LNCaP clone FGC (cell line): ENCODE data around the gene GLO1.
A peak's percentile ranks its signal among the peaks of the same experiment; 100 is the strongest.
"Not testable (repeated sequence)": the region's sequence is repeated elsewhere in the genome, so short reads cannot be mapped to it uniquely, and the experiment has no call there.

Experiments used
- DNase-seq: peaks from one replicate; pipeline ENCODE4 v3.0.0-alpha.2; 2011; ENCODE audit warnings: low read depth
- H3K4me3 ChIP-seq: 2 replicates; pipeline ENCODE4 v1.5.1; 2011; ENCODE audit warnings: mild to moderate bottlenecking, low read depth, low read length, control low read depth
- TF ChIP-seq, protein P1 (sequence below): IDR thresholded peaks from 2 replicates; pipeline ENCODE4 v1.5.1; 2012; ENCODE audit warnings: mild to moderate bottlenecking; ENCODE audit not compliant: control insufficient read depth, insufficient read depth; ENCODE audit errors: extremely low read depth

The GLO1 gene

DNA sequence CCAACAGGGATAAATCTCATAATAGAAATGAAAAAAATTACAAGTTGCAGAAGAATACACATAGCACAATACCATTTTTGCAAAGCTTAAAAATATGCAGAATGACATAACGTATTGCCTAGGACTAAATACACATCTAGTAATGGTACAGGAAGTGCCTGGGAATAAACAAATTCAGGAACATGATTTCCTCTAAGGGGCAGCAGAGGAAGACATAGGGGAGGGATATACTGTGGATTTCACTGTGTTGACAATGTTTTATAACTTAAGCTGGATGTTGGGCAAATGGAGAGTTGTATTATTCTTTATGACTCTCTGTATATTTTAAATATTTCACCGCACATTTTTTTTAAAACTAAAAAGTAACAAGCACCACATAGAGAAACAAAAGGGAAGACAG is 5.6 kb upstream of the GLO1 start:
- no peak overlapping the region for H3K4me3 ChIP-seq
- TF ChIP-seq, protein P1, sequence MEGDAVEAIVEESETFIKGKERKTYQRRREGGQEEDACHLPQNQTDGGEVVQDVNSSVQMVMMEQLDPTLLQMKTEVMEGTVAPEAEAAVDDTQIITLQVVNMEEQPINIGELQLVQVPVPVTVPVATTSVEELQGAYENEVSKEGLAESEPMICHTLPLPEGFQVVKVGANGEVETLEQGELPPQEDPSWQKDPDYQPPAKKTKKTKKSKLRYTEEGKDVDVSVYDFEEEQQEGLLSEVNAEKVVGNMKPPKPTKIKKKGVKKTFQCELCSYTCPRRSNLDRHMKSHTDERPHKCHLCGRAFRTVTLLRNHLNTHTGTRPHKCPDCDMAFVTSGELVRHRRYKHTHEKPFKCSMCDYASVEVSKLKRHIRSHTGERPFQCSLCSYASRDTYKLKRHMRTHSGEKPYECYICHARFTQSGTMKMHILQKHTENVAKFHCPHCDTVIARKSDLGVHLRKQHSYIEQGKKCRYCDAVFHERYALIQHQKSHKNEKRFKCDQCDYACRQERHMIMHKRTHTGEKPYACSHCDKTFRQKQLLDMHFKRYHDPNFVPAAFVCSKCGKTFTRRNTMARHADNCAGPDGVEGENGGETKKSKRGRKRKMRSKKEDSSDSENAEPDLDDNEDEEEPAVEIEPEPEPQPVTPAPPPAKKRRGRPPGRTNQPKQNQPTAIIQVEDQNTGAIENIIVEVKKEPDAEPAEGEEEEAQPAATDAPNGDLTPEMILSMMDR = peak; percentile 18; the same call in 1 of the 2 replicates
- DNase-seq = no peak

DNA sequence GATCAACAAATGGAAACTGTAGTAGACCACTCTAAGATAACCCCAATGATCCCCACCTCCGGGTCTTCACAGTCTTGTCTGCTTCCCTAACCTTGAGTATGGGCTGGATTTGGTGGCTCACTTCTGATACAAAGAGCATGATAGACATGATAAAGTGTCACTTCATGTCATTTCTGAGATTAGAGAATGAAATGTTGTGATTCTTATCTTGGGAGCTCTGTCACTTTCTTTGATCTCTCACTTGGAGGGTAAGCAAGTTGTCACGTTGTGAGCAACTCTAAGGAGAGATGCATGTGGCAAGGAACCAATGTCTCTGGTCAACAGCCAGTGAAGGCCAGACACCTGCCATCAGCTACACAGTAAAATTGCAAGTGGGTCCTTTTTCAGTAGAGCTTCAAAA is 3.0 kb upstream of the GLO1 start:
- no peak overlapping the region for H3K4me3 ChIP-seq
- TF ChIP-seq, protein P1 = no peak
- DNase-seq = no peak

DNA sequence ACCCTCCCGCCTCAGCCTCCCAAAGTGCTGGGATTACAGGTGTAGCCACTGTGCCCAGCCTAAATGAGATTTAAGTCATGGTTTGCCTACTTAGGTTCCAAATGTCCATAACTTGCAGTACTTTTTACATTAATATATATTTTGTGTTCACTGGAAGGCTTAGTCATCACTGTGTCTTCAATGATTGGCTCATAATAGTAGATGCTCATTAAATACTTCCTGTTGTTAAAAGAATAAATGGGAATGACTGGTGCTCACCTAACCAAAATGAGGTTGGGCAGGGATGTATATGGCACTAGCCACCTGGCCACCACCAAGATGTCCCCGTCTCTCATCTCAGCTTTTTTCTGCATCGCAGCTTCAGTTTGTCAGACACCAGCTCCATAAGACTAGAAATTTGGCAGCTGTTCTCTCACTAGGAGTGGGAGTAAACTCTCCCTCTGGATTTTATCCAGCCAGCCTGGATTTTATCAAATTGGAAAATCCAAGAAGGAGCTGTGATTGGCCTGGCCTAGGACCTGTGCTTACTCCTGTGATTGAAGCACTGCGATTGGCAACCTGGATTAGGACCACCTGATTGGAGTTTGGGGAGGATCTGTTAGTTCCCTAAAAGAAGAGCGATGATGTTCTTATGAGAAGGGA is 1.1 kb upstream of the GLO1 start:
- TF ChIP-seq, protein P1 = no peak
- DNase-seq = no peak
- H3K4me3 ChIP-seq = no peak overlapping the region

DNA sequence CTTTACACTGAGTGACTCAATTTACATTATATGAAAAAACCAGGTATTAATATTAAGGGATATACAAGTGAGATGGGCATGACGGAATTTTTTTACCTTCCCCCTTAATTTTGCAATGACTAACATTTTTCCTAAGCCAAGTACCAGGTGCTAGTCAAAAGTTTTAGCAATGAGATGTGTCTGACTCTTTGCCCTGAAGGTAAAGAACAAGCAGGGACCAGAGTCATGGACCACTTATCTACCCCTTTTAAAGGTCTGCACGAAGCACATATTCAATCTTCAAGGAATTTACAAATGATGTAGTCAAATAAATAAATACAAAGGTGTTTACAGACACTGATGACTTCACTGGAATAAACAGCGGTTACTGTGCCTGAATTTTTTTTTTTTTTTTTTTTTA is 1.4 kb downstream of the GLO1 start:
- H3K4me3 ChIP-seq = peak overlapping the region; percentile 80; the same call in 1 of the 2 replicates
- TF ChIP-seq, protein P1 = no peak
- no peak for DNase-seq

DNA sequence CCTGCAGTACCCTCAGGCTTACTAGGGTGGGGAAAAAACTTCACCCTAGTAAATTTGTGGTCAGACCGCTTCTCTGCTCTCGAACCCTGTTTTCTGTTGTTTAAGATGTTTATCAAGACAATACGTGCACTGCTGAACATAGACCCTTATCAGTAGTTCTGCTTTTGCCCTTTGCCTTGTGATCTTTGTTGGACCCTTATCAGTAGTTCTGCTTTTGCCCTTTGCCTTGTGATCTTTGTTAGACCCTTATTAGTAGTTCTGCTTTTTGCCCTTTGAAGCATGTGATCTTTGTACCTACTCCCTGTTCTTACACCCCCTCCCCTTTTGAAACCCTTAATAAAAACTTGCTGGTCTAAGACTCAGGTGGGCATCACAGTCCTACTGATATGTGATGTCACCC is 3.2 kb downstream of the GLO1 start:
- not testable (repeated sequence) for DNase-seq, H3K4me3 ChIP-seq

DNA sequence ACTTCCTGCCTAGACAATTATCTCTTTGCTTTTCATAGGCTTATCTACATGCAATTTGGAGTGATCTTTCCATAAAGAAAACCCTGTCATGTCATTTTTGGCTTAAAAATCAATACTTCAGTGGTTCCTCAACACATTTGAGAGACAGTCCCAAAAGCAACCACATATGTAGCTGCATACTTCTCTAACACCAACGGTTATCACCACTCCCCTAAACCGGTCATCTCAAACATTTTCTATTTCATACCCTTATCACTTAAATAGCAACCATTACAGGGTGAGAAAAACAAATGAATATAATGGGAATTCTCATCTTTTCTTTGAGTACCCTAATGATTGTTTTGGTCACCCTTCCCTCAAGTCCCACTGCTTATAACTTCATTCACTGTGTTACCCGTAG is 5.1 kb downstream of the GLO1 start:
- TF ChIP-seq, protein P1 = no peak
- DNase-seq = no peak
- no peak overlapping the region for H3K4me3 ChIP-seq

DNA sequence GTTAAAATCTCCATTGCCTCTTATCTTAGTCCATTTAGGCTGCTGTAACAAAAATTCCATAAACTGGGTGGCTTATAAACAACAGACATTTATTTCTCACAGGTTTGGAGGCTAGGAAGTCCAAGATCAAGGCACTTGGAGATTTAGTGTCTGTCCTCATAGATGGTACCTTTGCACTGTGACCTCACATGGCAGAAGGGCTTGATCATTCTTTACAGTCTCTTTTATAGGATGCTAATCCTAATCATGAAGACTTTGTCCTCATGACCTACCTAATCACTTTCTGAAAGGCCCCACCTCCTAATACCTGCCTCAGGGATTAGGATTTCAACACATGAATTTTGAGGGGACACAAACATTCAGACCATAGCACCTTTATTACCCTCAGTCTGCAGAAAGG is 6.6 kb downstream of the GLO1 start:
- no peak for DNase-seq
- H3K4me3 ChIP-seq = no peak overlapping the region
- TF ChIP-seq, protein P1 = no peak
